ENCODE data around the gene FOXRED2. TPM values are rescaled to one million over a fixed set of nuclear protein-coding genes. Genes with fewer than 3 reads are reported as not detected.

Gene FOXRED2
- total RNA-seq, 6 donors from 2014 or later: 6.0 to 27.2 (median 12.9) TPM

DNA sequence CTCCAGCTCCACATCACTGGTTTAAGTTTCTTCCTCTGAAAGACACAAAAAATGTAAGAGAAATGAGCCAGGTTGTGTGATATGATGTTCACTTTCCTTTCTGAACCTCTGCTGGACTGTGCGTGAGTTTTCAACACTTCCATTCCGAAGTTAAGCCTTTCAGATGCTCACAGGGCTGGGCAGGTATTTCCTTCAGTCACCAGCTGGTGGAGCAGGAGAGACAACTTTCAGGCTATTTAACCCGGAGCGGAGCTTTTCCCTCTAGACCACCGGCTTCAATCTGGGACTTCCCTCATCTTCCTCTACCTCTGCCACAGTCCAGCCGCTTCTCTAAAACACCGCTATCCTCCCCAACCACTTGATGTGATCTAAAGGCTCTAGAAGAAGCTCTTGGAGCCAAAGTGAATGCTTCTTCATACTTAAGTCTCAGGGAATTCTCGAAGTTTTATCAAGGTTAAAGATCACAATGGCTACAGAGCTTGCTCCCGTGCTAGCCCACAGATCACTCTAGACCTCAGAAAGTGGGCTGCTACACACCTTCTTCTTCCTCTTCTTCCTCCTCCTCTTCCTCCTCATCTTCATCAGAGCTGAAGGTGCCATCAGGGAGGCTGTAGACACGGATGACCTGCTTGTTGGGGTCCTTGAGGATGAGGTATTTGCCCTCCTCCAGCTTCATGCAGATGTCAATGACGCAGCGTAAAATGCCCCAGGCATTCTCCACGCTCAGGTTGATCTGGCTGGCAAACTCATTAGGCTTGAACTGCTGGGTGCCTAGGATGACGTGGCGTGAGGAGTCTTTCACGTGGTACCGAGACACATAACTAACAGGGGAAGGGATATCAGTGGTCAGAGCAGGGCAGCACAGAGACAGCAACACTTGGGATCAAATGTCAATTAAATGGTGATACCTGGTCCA, 4.4 kb upstream of the FOXRED2 start:
- peaks cover 9 to 15% (median 12%) of the 10 kb centered on the region in 4 donors for H3K4me1 ChIP-seq
- H3K27me3 ChIP-seq: no peaks in the 10 kb centered on the region
- no peak for DNase-seq
- H3K4me3 ChIP-seq: no peak overlapping the region
- H3K27ac ChIP-seq: peak overlapping the region in 2 of 4 donors; percentile 1 to 12
- peak in 1 of 2 donors; percentile 34 for ATAC-seq (ENCODE audit: low FRiP score in 2 of 2)
- H3K9me3 ChIP-seq: no peaks in the 10 kb centered on the region
- 71 to 73% methylated on average over 17 of the region's 17 CpGs for whole genome bisulfite sequencing, 2 donors
- TF ChIP-seq, protein P1, sequence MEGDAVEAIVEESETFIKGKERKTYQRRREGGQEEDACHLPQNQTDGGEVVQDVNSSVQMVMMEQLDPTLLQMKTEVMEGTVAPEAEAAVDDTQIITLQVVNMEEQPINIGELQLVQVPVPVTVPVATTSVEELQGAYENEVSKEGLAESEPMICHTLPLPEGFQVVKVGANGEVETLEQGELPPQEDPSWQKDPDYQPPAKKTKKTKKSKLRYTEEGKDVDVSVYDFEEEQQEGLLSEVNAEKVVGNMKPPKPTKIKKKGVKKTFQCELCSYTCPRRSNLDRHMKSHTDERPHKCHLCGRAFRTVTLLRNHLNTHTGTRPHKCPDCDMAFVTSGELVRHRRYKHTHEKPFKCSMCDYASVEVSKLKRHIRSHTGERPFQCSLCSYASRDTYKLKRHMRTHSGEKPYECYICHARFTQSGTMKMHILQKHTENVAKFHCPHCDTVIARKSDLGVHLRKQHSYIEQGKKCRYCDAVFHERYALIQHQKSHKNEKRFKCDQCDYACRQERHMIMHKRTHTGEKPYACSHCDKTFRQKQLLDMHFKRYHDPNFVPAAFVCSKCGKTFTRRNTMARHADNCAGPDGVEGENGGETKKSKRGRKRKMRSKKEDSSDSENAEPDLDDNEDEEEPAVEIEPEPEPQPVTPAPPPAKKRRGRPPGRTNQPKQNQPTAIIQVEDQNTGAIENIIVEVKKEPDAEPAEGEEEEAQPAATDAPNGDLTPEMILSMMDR (IDR thresholded peaks at IDR 0.05): peak; percentile 24 to 49 (median 38)
- no peak for TF ChIP-seq POLR2AphosphoS5 (IDR thresholded peaks at IDR 0.05)
- peaks cover 39 to 62% (median 56%) of the 10 kb centered on the region in 4 donors for H3K36me3 ChIP-seq

DNA sequence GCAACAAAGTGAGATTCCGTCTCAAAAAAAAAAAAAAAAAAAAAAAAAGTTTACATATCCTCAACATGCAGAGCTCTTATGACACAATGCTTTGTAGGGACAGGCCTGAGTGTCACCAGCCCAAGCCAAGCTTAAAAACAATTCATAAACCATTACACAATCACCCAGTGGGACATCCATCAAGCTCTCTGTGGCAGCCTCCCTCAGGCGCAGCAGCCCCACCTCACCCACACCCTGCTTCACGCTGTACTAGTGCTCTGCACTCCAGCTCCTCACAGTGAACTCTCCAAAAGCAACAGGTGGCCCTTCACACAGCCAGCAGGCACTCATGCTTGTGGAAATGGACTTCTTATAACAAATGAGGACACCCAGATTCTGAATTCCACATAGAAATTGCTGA, 3.5 kb upstream of the FOXRED2 start:
- Histone ChIP-seq H3K27me3 (no peaks in the 10 kb centered on the region), H3K9me3 (no peaks in the 10 kb centered on the region), H3K4me3 (no peak overlapping the region), H3K36me3 (peaks cover 32 to 54% (median 48%) of the 10 kb centered on the region in 4 donors), H3K27ac (no peak overlapping the region), H3K4me1 (peaks cover 11 to 20% (median 15%) of the 10 kb centered on the region in 4 donors)
- TF ChIP-seq POLR2A (IDR thresholded peaks at IDR 0.05) (no peak), POLR2AphosphoS5 (IDR thresholded peaks at IDR 0.05) (peak in 1 of 2 donors; percentile 13), EP300 (IDR thresholded peaks at IDR 0.05) (no peak)
- TF ChIP-seq, protein P1 (IDR thresholded peaks at IDR 0.05): no peak
- 45 to 56% methylated on average over 3 of the region's 3 CpGs for WGBS, 2 donors
- DNase-seq (peak in 1 of 2 donors; percentile 68), ATAC-seq (ENCODE audit: low FRiP score in 2 of 2) (peak in 1 of 2 donors; percentile 38)

DNA sequence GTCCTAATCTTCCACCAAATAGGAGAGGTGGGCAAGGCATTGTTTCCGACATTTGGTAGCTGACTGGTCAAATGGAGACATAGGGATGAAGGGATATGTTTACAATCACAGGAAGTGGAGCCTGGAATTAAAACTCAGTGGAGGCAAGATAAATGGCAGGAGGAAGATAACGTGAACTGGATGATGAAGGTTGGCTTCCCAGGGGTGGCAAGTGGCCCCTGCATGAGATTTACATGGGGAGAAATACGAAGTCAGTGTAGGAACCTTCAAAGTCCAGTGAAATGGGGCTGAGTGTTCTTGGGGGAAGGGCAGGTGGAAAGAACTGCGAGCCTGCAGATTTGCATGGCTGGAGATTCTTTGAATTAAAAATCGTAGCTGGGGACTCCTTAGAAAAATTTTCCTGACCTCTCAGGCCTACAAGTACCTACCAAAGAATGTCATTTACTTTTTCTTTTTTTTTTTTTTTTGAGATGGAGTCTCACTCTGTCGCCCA, 724 bp upstream of the FOXRED2 start:
- Histone ChIP-seq H3K27ac (peak overlapping the region; percentile 63 to 81 (median 69)), H3K27me3 (no peaks in the 10 kb centered on the region), H3K9me3 (no peaks in the 10 kb centered on the region), H3K36me3 (peaks cover 7 to 30% (median 19%) of the 10 kb centered on the region in 4 donors), H3K4me1 (peaks cover 13 to 20% (median 15%) of the 10 kb centered on the region in 4 donors), H3K4me3 (peak overlapping the region in 3 of 4 donors; percentile 54 to 76 (median 72))
- no peak for DNase-seq
- TF ChIP-seq POLR2AphosphoS5 (IDR thresholded peaks at IDR 0.05): no peak
- TF ChIP-seq POLR2A (IDR thresholded peaks at IDR 0.05): no peak
- TF ChIP-seq EP300 (IDR thresholded peaks at IDR 0.05): no peak
- TF ChIP-seq, protein P1 (IDR thresholded peaks at IDR 0.05): no peak
- ATAC-seq (ENCODE audit: low FRiP score in 2 of 2): no peak
- 76 to 81% methylated on average over 6 of the region's 6 CpGs for WGBS, 2 donors

DNA sequence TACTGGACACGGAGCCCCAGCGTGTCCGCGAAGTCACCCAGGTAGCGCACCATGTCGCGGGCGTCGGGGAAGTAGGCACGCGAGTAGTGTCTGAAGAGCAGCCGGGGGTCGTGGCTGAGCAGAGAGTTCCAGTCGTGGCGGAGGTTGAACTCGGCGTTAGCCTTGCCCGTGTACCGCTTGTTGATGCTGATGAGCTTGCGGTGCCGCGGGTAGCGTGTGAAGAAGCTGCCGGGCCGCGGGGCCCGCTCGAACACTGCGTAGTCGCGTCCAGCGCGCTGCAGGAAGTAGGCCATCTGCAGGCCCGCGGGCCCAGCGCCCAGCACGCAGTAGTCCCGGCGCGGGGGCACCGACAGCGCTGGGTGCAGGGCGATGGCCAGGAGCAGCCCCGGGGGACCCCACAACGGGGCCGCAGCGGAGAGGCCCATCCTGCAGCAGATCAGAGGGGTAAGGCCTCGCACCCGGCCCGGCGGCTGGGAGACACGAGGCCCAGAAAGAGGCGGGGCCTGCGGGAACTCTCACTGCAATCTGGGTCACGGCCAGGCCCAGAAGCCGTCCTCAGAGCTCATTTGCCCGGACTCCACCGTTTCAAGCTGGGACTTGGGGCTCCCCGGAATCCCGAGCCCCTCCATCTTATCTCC, 723 bp downstream of the FOXRED2 start:
- Histone ChIP-seq H3K4me3 (peak overlapping the region in 3 of 4 donors; percentile 54 to 76 (median 72)), H3K27me3 (no peaks in the 10 kb centered on the region), H3K36me3 (peaks cover 0 to 16% (median 5%) of the 10 kb centered on the region in 4 donors), H3K27ac (peak overlapping the region in 2 of 4 donors; percentile 64 to 81), H3K9me3 (no peaks in the 10 kb centered on the region), H3K4me1 (peaks cover 13 to 20% (median 15%) of the 10 kb centered on the region in 4 donors)
- WGBS, 2 donors: 93 to 96% methylated on average over 41 to 45 of the region's 60 CpGs
- DNase-seq (peak in 1 of 2 donors; percentile 87), ATAC-seq (ENCODE audit: low FRiP score in 2 of 2) (no peak)
- TF ChIP-seq POLR2AphosphoS5 (IDR thresholded peaks at IDR 0.05) (no peak), EP300 (IDR thresholded peaks at IDR 0.05) (no peak), POLR2A (IDR thresholded peaks at IDR 0.05) (no peak)
- TF ChIP-seq, protein P1 (IDR thresholded peaks at IDR 0.05): no peak
